ENCODE results near the gene CERS5.

Gene CERS5

DNA sequence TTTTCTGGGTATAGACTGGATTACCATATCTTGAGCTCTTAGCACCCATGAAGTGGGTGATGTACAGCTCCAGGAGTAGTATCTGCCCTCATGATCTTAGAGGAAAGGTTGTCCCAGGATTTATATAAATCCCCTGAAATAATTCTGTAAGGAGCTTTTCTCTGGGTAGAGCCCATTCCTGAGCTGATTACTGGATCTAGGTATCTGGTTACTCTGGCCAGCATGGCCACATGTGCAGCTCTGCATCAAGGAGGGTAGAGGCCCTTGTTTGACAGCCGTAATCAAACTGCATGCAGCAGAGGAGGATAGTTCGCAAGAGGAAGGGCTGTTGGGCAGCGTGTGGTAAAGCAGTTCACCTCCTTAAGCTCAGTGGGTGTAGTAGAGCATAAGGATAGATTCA lies 46.6 kb downstream of the CERS5 start:
- DNase-seq (ENCODE audit: low read depth): no peak
- TF ChIP-seq, protein P1, sequence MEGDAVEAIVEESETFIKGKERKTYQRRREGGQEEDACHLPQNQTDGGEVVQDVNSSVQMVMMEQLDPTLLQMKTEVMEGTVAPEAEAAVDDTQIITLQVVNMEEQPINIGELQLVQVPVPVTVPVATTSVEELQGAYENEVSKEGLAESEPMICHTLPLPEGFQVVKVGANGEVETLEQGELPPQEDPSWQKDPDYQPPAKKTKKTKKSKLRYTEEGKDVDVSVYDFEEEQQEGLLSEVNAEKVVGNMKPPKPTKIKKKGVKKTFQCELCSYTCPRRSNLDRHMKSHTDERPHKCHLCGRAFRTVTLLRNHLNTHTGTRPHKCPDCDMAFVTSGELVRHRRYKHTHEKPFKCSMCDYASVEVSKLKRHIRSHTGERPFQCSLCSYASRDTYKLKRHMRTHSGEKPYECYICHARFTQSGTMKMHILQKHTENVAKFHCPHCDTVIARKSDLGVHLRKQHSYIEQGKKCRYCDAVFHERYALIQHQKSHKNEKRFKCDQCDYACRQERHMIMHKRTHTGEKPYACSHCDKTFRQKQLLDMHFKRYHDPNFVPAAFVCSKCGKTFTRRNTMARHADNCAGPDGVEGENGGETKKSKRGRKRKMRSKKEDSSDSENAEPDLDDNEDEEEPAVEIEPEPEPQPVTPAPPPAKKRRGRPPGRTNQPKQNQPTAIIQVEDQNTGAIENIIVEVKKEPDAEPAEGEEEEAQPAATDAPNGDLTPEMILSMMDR (IDR thresholded peaks at IDR 0.05; ENCODE audit: insufficient read depth, low read depth, low read length, missing control alignments): no peak
- H3K4me3 ChIP-seq (ENCODE audit: low read depth, low read length): no peak overlapping the region

GRCh38 chr12:50119387-50119786 lies 47.8 kb downstream of the CERS5 start:
- DNase-seq (ENCODE audit: low read depth): no peak
- TF ChIP-seq, protein P1 (IDR thresholded peaks at IDR 0.05; ENCODE audit: insufficient read depth, low read depth, low read length, missing control alignments): no peak
- no peak overlapping the region for H3K4me3 ChIP-seq (ENCODE audit: low read depth, low read length)

DNA sequence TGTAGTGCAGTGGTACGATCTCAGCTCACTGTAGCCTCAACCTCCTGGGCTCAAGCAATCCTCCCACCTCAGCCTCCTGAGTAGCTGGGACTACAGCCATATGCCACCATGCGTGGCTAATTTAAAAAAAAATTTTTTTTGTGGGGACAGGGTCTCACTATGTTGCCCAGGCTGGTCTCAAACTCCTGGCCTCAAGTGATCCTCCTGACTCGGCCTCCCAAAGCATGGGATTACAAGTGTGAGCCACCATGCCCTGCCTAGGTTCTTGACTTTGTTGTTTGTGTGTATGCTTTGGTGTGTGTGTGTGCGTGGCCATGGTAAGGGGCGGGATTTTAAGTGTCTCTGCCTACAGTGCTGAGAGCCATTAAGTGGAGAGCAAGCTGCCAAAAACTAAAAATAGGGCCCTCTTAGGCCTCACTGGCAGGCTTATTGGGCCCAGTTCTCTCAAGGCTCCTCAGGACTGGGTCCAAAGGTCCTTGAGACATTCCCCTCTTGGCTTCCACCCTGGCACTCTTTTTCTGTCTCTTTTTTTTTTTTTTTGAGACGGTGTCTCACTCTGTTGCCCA lies 50.0 kb downstream of the CERS5 start:
- DNase-seq (ENCODE audit: low read depth): no peak
- no peak overlapping the region for H3K4me3 ChIP-seq (ENCODE audit: low read depth, low read length)
- TF ChIP-seq, protein P1 (IDR thresholded peaks at IDR 0.05; ENCODE audit: insufficient read depth, low read depth, low read length, missing control alignments): no peak

GRCh38 chr12:50112456-50113218 lies 54.5 kb downstream of the CERS5 start:
- no peak for DNase-seq (ENCODE audit: low read depth)
- TF ChIP-seq, protein P1 (IDR thresholded peaks at IDR 0.05; ENCODE audit: insufficient read depth, low read depth, low read length, missing control alignments): no peak
- peak overlapping the region; percentile 74 for H3K4me3 ChIP-seq (ENCODE audit: low read depth, low read length)

DNA sequence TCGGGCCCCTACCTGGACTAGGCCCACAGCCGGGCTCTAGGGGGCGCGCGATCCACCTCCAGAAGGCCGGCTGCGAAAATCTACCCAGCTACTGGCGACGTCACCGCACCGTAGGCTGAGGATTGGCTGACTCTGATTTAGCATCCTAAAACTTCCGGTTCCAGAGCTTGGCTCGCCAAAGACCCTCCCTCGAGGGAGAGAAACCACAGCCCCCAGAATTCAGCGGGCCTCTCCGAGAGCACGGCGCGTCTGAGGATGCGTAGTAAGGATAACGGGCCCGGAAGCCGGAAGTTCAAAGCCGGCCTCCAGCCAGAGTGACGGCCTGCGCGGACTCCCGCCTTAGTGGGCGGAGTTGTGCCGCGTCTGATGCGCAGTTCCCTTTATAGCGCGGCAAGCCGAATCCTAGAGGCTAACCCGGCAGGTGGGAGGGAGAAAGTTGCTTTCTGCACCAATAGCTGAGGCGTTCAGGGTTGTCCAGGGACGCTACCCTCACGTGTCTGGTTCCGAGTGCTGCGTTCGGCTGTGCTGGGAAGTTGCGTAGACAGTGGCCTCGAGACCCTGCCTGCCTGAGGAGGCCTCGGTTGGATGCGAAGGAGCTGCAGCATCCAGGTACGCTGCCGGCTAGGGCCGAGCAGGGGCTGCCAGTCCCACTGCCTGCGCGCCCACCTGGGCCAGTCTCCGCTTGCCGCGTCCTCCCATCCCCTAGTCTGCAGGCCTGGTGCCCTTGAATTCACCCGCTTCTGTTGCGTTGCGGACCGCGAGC lies 55.3 kb downstream of the CERS5 start, which contains the start of gene COX14:
Gene COX14 (plus strand): TSS at position 544 of the 763 bp plus-strand sequence. CDS start 7,808 bp downstream, outside the sequence.
- TF ChIP-seq, protein P1 (IDR thresholded peaks at IDR 0.05; ENCODE audit: insufficient read depth, low read depth, low read length, missing control alignments): peak; percentile 95
- peak within 1 kb of the TSS; percentile 74 for H3K4me3 ChIP-seq (ENCODE audit: low read depth, low read length)
- DNase-seq (ENCODE audit: low read depth): peak; percentile 100

- DNase-seq (ENCODE audit: low read depth): no peak
- H3K4me3 ChIP-seq (ENCODE audit: low read depth, low read length): peak overlapping the region; percentile 58
- TF ChIP-seq, protein P1 (IDR thresholded peaks at IDR 0.05; ENCODE audit: insufficient read depth, low read depth, low read length, missing control alignments): no peak
These were observed 55.8 kb downstream of the CERS5 start for GRCh38 chr12:50111395-50111692.

Data from GM12865 (cell line).